HL-60 (cell line): ENCODE measurements around the gene PIGB.
A peak's percentile ranks its signal among the peaks of the same experiment; 100 is the strongest.

Experiments
- DNase-seq, 2 experiments: peaks; one replicate each; pipeline ENCODE4 v3.0.0-alpha.2; 2010 to 2020; ENCODE audit warnings: low read depth in 1 of 2, low spot score in 1 of 2
- H3K27ac ChIP-seq: fragments of 250-450 bp; sonication (Bioruptor Pico); replicated peaks from 2 replicates; pipeline ENCODE4 v1.5.1; 2020; ENCODE audit warnings: mild to moderate bottlenecking, moderate library complexity
- H3K27me3 ChIP-seq: fragments of 250-450 bp; sonication (Bioruptor Pico); 2 replicates; pipeline ENCODE4 v1.5.1; 2021; ENCODE audit warnings: mild to moderate bottlenecking, moderate library complexity; ENCODE audit not compliant: insufficient read depth, poor library complexity, severe bottlenecking
- H3K4me3 ChIP-seq: replicated peaks from 2 replicates; pipeline ENCODE4 v1.5.1; 2011; ENCODE audit warnings: mild to moderate bottlenecking, control low read depth, low read length; ENCODE audit not compliant: insufficient read depth
- GABPA ChIP-seq: IDR thresholded peaks from 2 replicates; pipeline ENCODE4 v1.6.1; 2012; ENCODE audit warnings: low read depth
- POLR2AphosphoS5 ChIP-seq: IDR thresholded peaks from 2 replicates; pipeline ENCODE4 v1.6.1; 2012; ENCODE audit warnings: low read depth
- SPI1 ChIP-seq: IDR thresholded peaks from 2 replicates; pipeline ENCODE4 v1.6.1; 2012; ENCODE audit warnings: low read depth, mild to moderate bottlenecking, borderline replicate concordance
- long read RNA-seq: library from polyadenylated mRNA; unstranded; transcript quantifications from one replicate; pipeline ENCODE4 v2.0.0, GENCODE V29; 2020
- TF ChIP-seq, protein P1 (sequence below): IDR thresholded peaks from one replicate; pipeline ENCODE4 v1.5.1; 2011; ENCODE audit warnings: low read length, control low read depth, inconsistent platforms; ENCODE audit not compliant: insufficient read depth
- TF ChIP-seq, protein P2 (sequence below): IDR thresholded peaks from 2 replicates; pipeline ENCODE4 v1.6.1; 2012; ENCODE audit warnings: low read depth; ENCODE audit not compliant: insufficient replicate concordance

The PIGB gene
- long read RNA-seq, transcript PIGB-201 (12 exons, 2,172 nt) = minor isoform, 12 of 121 reads
- long read RNA-seq, transcript PIGB-202 (12 exons, 1,668 nt) = major isoform, 17 of 121 reads
- long read RNA-seq, partial matches to known transcripts = 11 of 121 reads
- long read RNA-seq, other reads (novel, unspliced or antisense) = 79 of 121 reads

- TF ChIP-seq, protein P1, sequence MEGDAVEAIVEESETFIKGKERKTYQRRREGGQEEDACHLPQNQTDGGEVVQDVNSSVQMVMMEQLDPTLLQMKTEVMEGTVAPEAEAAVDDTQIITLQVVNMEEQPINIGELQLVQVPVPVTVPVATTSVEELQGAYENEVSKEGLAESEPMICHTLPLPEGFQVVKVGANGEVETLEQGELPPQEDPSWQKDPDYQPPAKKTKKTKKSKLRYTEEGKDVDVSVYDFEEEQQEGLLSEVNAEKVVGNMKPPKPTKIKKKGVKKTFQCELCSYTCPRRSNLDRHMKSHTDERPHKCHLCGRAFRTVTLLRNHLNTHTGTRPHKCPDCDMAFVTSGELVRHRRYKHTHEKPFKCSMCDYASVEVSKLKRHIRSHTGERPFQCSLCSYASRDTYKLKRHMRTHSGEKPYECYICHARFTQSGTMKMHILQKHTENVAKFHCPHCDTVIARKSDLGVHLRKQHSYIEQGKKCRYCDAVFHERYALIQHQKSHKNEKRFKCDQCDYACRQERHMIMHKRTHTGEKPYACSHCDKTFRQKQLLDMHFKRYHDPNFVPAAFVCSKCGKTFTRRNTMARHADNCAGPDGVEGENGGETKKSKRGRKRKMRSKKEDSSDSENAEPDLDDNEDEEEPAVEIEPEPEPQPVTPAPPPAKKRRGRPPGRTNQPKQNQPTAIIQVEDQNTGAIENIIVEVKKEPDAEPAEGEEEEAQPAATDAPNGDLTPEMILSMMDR = no peak
- TF ChIP-seq POLR2AphosphoS5 = peak; percentile 94
- peak; percentile 2; the same call in 1 of the 2 replicates for TF ChIP-seq SPI1
- TF ChIP-seq GABPA = peak; percentile 64
- TF ChIP-seq, protein P2, sequence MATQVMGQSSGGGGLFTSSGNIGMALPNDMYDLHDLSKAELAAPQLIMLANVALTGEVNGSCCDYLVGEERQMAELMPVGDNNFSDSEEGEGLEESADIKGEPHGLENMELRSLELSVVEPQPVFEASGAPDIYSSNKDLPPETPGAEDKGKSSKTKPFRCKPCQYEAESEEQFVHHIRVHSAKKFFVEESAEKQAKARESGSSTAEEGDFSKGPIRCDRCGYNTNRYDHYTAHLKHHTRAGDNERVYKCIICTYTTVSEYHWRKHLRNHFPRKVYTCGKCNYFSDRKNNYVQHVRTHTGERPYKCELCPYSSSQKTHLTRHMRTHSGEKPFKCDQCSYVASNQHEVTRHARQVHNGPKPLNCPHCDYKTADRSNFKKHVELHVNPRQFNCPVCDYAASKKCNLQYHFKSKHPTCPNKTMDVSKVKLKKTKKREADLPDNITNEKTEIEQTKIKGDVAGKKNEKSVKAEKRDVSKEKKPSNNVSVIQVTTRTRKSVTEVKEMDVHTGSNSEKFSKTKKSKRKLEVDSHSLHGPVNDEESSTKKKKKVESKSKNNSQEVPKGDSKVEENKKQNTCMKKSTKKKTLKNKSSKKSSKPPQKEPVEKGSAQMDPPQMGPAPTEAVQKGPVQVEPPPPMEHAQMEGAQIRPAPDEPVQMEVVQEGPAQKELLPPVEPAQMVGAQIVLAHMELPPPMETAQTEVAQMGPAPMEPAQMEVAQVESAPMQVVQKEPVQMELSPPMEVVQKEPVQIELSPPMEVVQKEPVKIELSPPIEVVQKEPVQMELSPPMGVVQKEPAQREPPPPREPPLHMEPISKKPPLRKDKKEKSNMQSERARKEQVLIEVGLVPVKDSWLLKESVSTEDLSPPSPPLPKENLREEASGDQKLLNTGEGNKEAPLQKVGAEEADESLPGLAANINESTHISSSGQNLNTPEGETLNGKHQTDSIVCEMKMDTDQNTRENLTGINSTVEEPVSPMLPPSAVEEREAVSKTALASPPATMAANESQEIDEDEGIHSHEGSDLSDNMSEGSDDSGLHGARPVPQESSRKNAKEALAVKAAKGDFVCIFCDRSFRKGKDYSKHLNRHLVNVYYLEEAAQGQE = peak; percentile 54
- peak within 1 kb of the TSS; percentile 98 for H3K27ac ChIP-seq
- H3K4me3 ChIP-seq = peak within 1 kb of the TSS; percentile 89
- H3K27me3 ChIP-seq = no peaks in the 10 kb centered on the region
- DNase-seq = peak; percentile 78 to 93
These were observed at the start of gene PIGB, which contains the start of gene PIGBOS1 for GRCh38 chr15:55318588-55319494. Gene PIGB, plus strand, starts transcription at chr15:55319222. Its CDS starts 29 bp downstream, at chr15:55319251. Gene PIGBOS1, minus strand, starts transcription at chr15:55319123. Its CDS starts 1,331 bp downstream, at chr15:55317792.

GRCh38 chr15:55270291-55270690 lies 48.7 kb upstream of the PIGB start:
- no peak for DNase-seq
- no peaks in the 10 kb centered on the region for H3K27me3 ChIP-seq

DNA sequence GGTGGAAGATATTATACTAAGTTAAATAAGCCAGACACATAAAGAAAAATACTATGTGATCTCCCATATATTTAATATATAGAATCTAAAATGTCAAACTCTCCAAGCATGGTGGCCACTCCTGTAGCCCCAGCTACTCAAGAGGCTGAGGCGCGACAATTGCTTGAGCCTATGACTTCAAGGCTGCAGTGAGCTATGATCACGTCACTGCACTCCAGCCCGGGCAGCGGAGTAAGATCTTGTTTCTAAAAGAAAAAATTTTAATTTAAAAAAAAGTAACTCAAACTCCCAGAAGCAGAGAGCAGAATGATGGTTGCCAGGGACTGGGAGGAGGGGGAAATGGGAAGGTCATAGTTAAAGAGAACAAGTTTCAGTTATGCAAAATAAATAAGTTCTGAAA lies 42.7 kb upstream of the PIGB start:
- DNase-seq = no peak
- H3K27me3 ChIP-seq = no peaks in the 10 kb centered on the region
- TF ChIP-seq, protein P1 = no peak
- TF ChIP-seq, protein P2 = no peak
- peak overlapping the region; percentile 85 for H3K27ac ChIP-seq
- H3K4me3 ChIP-seq = no peak overlapping the region

More at GRCh38 chr15:55270291-55270690, 48.7 kb upstream of the PIGB start:
- no peak for TF ChIP-seq POLR2AphosphoS5
- TF ChIP-seq, protein P1 = no peak
- TF ChIP-seq GABPA = no peak
- TF ChIP-seq, protein P2 = no peak
- no peak for TF ChIP-seq SPI1
- Histone ChIP-seq H3K27ac (peak overlapping the region; percentile 32), H3K4me3 (no peak overlapping the region)
